ENCODE data around the gene VEZF1.

VEZF1 gene

GRCh38 chr17:57948555-57949420, 39.3 kb downstream of the VEZF1 start:
- DNase-seq = peak; percentile 69

- DNase-seq = no peak
Observed at GRCh38 chr17:57948169-57948554, 39.9 kb downstream of the VEZF1 start.

GRCh38 chr17:57947369-57947768, 40.7 kb downstream of the VEZF1 start:
- DNase-seq = no peak

- DNase-seq = peak; percentile 65
Observed at GRCh38 chr17:57946798-57947358, 41.2 kb downstream of the VEZF1 start.

GRCh38 chr17:57945996-57946797, 41.9 kb downstream of the VEZF1 start:
- no peak for DNase-seq

- DNase-seq = no peak
Observed at GRCh38 chr17:57944908-57945307, 43.1 kb downstream of the VEZF1 start.

GRCh38 chr17:57943645-57944044, 44.4 kb downstream of the VEZF1 start:
- DNase-seq = no peak

- no peak for DNase-seq
Observed at GRCh38 chr17:57943140-57943539, 44.9 kb downstream of the VEZF1 start.

GRCh38 chr17:57941384-57942370, 46.4 kb downstream of the VEZF1 start:
- DNase-seq = no peak

GRCh38 chr17:57940653-57941329, 47.3 kb downstream of the VEZF1 start:
- no peak for DNase-seq

- DNase-seq = no peak
Observed at GRCh38 chr17:57940231-57940630, 47.8 kb downstream of the VEZF1 start.

- peak; percentile 63 for DNase-seq
Observed at GRCh38 chr17:57939797-57940196, 48.3 kb downstream of the VEZF1 start.

- no peak for DNase-seq
Observed at GRCh38 chr17:57938061-57938502, 50.0 kb downstream of the VEZF1 start.

- no peak for DNase-seq
Observed at GRCh38 chr17:57937492-57937891, 50.6 kb downstream of the VEZF1 start.

- peak; percentile 33 for DNase-seq
Observed at GRCh38 chr17:57935833-57936807, 51.9 kb downstream of the VEZF1 start.

- DNase-seq = no peak
Observed at GRCh38 chr17:57931488-57932137, 56.4 kb downstream of the VEZF1 start.

GRCh38 chr17:57930239-57930638, 57.8 kb downstream of the VEZF1 start:
- DNase-seq = no peak

GRCh38 chr17:57929386-57929785, 58.7 kb downstream of the VEZF1 start:
- no peak for DNase-seq

GRCh38 chr17:57928928-57929327, 59.1 kb downstream of the VEZF1 start:
- DNase-seq = peak; percentile 81
